C4-2B (cell line): ENCODE results near the gene LDB2.

ENCODE experiments used
- H3K27ac ChIP-seq: fragments of 450-650 bp; 2 replicates; pipeline ENCODE4 v1.5.1; 2017
- ZFX ChIP-seq: fragments of 450-650 bp; IDR thresholded peaks from 2 replicates; pipeline ENCODE4 v1.6.1; 2017
- TF ChIP-seq, protein P1 (sequence below): fragments of 450-650 bp; conservative IDR thresholded peaks from 2 replicates; pipeline ENCODE4 v1.5.1; 2017; ENCODE audit warnings: mild to moderate bottlenecking

Gene LDB2

DNA sequence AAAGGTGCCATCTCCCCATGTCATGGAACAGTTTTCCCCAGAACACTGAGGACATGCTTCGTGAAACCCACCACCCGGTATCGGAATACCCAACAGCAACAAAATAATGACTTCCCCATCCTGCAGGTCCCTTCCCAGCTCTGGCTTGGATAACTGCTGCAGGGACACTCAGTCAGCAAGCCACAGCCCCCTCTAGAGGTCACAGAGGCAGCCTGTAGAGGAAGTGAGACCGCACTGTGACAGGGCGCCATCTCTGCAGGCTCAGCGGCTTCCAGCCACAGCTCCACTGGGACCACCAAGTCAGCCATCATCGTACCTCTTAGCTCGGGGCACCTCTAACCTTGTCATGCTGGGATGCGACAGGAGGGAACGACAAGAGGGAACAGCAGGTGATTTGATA, 315.9 kb downstream of the LDB2 start:
- no peak for TF ChIP-seq ZFX
- TF ChIP-seq, protein P1, sequence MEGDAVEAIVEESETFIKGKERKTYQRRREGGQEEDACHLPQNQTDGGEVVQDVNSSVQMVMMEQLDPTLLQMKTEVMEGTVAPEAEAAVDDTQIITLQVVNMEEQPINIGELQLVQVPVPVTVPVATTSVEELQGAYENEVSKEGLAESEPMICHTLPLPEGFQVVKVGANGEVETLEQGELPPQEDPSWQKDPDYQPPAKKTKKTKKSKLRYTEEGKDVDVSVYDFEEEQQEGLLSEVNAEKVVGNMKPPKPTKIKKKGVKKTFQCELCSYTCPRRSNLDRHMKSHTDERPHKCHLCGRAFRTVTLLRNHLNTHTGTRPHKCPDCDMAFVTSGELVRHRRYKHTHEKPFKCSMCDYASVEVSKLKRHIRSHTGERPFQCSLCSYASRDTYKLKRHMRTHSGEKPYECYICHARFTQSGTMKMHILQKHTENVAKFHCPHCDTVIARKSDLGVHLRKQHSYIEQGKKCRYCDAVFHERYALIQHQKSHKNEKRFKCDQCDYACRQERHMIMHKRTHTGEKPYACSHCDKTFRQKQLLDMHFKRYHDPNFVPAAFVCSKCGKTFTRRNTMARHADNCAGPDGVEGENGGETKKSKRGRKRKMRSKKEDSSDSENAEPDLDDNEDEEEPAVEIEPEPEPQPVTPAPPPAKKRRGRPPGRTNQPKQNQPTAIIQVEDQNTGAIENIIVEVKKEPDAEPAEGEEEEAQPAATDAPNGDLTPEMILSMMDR: peak; percentile 46
- H3K27ac ChIP-seq: no peak overlapping the region

DNA sequence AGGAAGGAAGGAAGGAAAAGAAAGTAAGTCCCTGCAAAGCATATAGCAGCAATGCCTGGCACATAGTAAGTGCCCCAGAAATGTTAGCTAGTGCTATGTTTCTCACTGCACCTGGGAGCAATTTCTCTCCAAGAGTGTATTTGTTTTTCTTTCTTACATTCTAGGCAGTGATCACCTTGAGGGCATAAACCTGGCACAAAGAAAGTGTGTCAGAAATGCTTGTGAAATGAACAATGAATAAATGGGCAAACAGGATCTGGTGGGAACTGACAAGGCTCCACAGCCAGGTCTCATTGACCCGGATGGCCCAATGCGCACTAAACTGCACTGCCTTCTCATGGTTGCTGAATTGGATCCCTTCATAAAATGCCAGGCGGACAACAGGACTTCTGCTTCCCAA, 316.4 kb downstream of the LDB2 start:
- no peak for TF ChIP-seq ZFX
- TF ChIP-seq, protein P1: no peak
- no peak overlapping the region for H3K27ac ChIP-seq

DNA sequence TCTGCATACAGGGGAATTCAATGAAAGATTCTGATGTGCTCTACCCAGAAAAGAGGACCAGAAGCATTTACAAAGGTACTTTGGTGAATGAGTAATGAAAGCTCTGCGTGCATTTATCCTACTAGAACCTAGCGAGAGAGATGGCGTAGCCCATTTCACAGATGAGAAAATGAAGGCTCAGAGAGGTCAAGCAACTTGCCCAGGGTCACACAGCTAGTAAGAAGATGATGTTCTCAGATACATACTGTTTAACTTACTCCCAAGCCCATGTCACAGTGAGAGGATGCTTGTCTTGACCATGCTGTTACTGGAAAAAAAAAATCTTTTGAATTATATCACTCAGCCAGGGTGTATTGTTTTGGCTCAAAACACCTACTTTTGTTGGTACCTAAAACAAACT, 317.3 kb downstream of the LDB2 start:
- no peak for TF ChIP-seq ZFX
- TF ChIP-seq, protein P1: no peak
- H3K27ac ChIP-seq: no peak overlapping the region

DNA sequence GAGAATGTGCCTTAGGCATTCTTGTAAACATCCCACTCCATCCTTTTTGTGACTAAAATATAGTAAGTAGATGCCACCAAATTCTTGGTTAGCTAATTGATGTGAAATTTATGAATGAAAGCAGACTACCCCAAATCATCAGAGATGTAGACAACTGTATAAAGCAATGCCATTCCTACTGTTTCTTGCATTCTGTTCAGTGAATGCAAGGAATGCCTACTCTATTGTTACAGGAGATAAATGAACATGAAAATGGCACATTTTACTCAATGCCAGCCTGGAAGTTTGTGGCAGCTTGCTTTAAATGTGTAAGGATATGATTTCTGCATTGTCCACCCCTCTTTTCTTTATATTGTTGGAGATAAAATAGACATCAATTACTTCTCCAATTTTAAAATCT, 317.9 kb downstream of the LDB2 start:
- TF ChIP-seq ZFX: no peak
- no peak overlapping the region for H3K27ac ChIP-seq

DNA sequence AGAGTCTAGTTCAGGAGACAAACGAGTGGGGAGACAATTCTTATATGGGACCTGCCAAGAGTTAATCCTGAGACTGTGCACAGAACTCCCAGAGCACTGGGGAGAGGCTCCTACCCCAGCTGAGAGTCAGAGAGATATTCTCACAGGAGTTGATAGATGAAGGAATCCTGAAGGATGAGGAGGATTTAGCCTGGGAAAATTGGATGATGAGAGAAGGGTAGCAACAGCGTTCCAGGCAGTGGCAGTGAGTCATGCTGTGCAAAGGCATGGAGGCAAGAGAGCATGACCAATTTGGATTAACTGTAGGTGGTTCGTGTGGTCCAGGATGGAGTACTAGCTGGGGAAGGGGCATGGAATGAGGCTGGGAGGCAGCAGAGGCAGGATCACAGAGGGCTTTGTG, 318.6 kb downstream of the LDB2 start:
- no peak overlapping the region for H3K27ac ChIP-seq
- TF ChIP-seq, protein P1: no peak
- no peak for TF ChIP-seq ZFX

DNA sequence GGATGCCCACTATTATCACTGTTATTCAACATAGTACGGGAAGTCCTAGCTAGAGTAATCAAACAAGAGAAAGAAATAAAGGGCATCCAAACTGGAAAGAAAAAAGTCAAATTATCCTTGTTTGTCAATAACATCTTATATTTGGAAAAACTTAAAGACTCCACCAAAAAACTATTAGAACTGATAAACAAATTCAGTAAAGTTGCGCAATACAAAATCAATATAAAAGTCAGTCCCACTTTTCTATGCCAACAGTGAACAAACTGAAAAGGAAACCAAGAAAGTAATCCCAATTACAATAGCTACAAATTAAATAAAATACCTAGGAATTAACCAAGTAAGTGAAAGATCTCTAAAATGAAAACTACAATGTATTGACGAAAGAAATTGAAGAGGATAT, 321.3 kb downstream of the LDB2 start:
- no peak overlapping the region for H3K27ac ChIP-seq
- TF ChIP-seq, protein P1: no peak

DNA sequence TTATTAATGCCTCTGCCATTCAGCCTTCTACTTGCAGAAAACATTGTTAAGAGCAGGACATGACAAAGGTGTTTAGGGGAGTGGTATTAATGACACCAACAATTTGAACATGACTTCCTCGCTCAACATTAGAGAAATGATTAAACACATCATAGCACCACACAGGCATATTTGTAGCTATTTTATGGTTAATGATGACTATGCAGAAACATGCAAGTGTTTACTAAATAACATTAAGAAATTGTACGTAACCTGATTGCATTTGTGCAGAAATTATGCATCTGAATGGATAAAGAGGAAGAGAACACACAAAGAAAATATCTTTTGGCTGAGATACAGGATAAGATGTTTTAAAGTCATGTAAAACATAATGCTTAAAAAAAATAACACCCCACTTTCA, 323.5 kb downstream of the LDB2 start:
- H3K27ac ChIP-seq: no peak overlapping the region
- no peak for TF ChIP-seq ZFX
- TF ChIP-seq, protein P1: no peak

DNA sequence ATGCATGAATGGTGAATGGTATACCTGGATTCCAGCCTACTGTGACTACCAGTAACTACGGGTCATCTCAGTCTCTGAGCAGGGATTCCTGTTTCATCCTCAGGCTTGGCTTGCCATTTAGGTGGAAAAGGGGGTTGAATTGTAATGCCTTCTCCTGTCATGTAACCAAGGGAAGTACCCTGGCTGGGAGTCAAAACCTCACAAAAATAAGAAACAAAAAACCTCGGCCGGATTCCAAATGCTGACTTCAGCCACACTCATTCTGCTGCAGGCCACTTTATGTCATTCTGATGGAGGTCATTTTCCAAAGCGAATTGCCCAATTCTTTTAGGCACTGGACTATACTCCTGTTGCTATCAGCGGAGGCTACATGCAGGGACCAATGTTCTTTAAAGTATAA, 324.7 kb downstream of the LDB2 start:
- no peak overlapping the region for H3K27ac ChIP-seq
- no peak for TF ChIP-seq ZFX
- TF ChIP-seq, protein P1: no peak
